Keratinocyte (primary cell): ENCODE results near the gene MACROH2A1. TPM values are rescaled to one million over a fixed set of nuclear protein-coding genes. Genes with fewer than 3 reads are reported as not detected.

Source experiments
- DNase-seq: peaks from one replicate; pipeline ENCODE4 v3.0.0-alpha.2; 2011; ENCODE audit warnings: low read depth, missing footprints, low spot score
- FAIRE-seq: peaks from 2 replicates; lab custom pipeline; 2011; peaks lifted over from hg19 to GRCh38; lab: Jason Lieb, UNC
- H2AFZ ChIP-seq: 2 replicates; pipeline ENCODE4 v1.6.0; 2012; ENCODE audit warnings: low read length, control low read depth, inconsistent platforms; ENCODE audit not compliant: control insufficient read depth
- H3K27ac ChIP-seq: 2 replicates; pipeline ENCODE4 v1.5.1; 2011; ENCODE audit warnings: low read length; ENCODE audit not compliant: control insufficient read depth, insufficient read depth
- H3K27me3 ChIP-seq: 3 replicates; pipeline ENCODE4 v1.6.0; 2011; ENCODE audit warnings: low read length; ENCODE audit not compliant: control insufficient read depth, insufficient read depth; ENCODE audit errors: extremely low read depth
- H3K36me3 ChIP-seq, 2 experiments: 2 replicates in 1 of 2; 3 replicates in 1 of 2; pipeline ENCODE4 v1.5.1; 2011; ENCODE audit warnings: low read length in 2 of 2, mild to moderate bottlenecking in 1 of 2; ENCODE audit not compliant: control insufficient read depth in 2 of 2, insufficient read depth in 2 of 2; ENCODE audit errors: extremely low read depth in 1 of 2
- H3K4me1 ChIP-seq: 3 replicates; pipeline ENCODE4 v1.5.1; 2011; ENCODE audit warnings: low read length; ENCODE audit not compliant: control insufficient read depth, insufficient read depth; ENCODE audit errors: extremely low read depth
- H3K4me2 ChIP-seq: 3 replicates; pipeline ENCODE4 v1.6.0; 2011; ENCODE audit warnings: low read depth, low read length; ENCODE audit not compliant: control insufficient read depth, insufficient read depth; ENCODE audit errors: extremely low read depth
- H3K4me3 ChIP-seq, 3 experiments: fragments of 200-600 bp in 1 of 3; sonication (generic) in 1 of 3; 2 replicates in 2 of 3; 3 replicates in 1 of 3; pipeline ENCODE4 v1.5.1; 2011 to 2016; ENCODE audit warnings: low read length in 3 of 3, mild to moderate bottlenecking in 3 of 3, control low read depth in 2 of 3, inconsistent platforms in 1 of 3, low read depth in 1 of 3, mixed read lengths in 1 of 3, mixed run types in 1 of 3, moderate library complexity in 1 of 3; ENCODE audit not compliant: control insufficient read depth in 2 of 3, insufficient read depth in 2 of 3; ENCODE audit errors: extremely low read depth in 1 of 3
- H3K79me2 ChIP-seq: 2 replicates; pipeline ENCODE4 v1.6.0; 2012; ENCODE audit warnings: low read length; ENCODE audit not compliant: control insufficient read depth, insufficient read depth
- H3K9ac ChIP-seq: 3 replicates; pipeline ENCODE4 v1.6.0; 2011; ENCODE audit warnings: low read length; ENCODE audit not compliant: control insufficient read depth, insufficient read depth; ENCODE audit errors: extremely low read depth
- H3K9me1 ChIP-seq: 3 replicates; pipeline ENCODE4 v1.6.0; 2011; ENCODE audit warnings: low read length; ENCODE audit not compliant: control insufficient read depth, insufficient read depth; ENCODE audit errors: extremely low read depth
- H3K9me3 ChIP-seq: 2 replicates; pipeline ENCODE4 v1.5.1; 2012; ENCODE audit warnings: low read depth, low read length; ENCODE audit not compliant: control insufficient read depth
- H4K20me1 ChIP-seq: 3 replicates; pipeline ENCODE4 v1.6.0; 2011; ENCODE audit warnings: low read length; ENCODE audit not compliant: control insufficient read depth, insufficient read depth; ENCODE audit errors: extremely low read depth
- EZH2 ChIP-seq: IDR thresholded peaks from one replicate; pipeline ENCODE4 v1.6.1; 2012; ENCODE audit warnings: inconsistent platforms, mild to moderate bottlenecking, low read length, moderate library complexity
- dilution Hi-C: fragments of 300-500 bp; cut with MboI; formaldehyde crosslinking; loops from one replicate; pipeline ENCODE4 v1.7.0; 2020; ENCODE audit warnings: low sequenced_read_pairs; ENCODE audit not compliant: extremely low pct_ligation_motif_present
- polyA plus RNA-seq, 5 experiments: library from polyadenylated mRNA; depleted of rRNA in 3 of 5; stranded (reverse) in 3 of 5; stranded (forward) in 1 of 5; unstranded in 1 of 5; fragments of >200 nt; gene quantifications; 1 replicate in 1 of 5; 2 replicates in 3 of 5; 3 replicates in 1 of 5; pipeline versions ENCODE4 v1.2.1 to v1.2.3, GENCODE V29; 2011 to 2012; ENCODE audit warnings: missing spikeins in 2 of 5, low read depth in 1 of 5, low replicate concordance in 1 of 5
- TF ChIP-seq, protein P1 (sequence below), 3 experiments: IDR thresholded peaks in 1 of 3; conservative IDR thresholded peaks in 1 of 3; optimal IDR thresholded peaks in 1 of 3; 2 replicates in 2 of 3; 3 replicates in 1 of 3; pipeline versions ENCODE3 to v1.5.1; 2011; ENCODE audit warnings: low read length in 3 of 3, mild to moderate bottlenecking in 3 of 3, moderate library complexity in 2 of 3, control low read depth in 1 of 3, inconsistent platforms in 1 of 3; ENCODE audit not compliant: insufficient read depth in 2 of 3; ENCODE audit errors: extremely low read depth in 1 of 3

MACROH2A1 gene
- polyA plus RNA-seq, 1 donor (not counting 4 experiments of a cell fraction or from before 2014, with no cell fraction given): 208 TPM

DNA sequence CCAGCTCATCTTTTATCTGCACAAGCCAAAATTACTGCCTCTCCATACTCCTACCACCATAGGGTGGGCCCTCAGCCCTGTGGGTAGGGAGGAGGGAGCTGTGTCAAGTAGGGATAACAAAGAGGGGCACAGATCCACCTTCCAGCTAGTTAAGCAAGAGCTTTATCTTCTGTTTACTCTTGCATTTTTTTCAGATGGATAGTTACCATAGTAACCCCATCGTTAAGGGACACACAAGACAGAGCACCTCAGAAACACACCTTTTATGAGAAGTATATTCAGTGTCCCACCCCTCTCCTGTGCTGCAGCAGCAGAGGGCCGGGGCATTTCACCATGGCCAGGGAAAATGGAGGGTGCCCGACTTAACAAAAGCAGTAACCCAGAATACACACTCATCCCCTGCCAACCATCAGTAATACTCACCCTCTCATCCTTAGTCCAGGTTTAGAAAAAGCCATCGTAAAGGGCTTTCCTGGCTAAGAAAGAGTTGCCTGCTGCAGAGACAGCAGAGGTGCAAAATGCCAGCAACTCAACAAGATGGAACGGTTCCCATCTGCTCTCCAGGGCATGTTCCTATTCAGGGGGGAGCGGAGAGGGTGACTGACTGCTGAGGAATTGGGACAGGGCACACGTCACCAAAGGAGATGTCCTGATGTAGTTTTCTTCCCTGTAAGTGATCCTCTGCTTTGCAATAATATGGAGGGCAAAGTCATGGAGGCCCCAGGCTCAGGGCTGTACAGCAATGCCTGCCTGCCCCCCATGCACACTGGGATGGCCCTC, 25.1 kb downstream of the MACROH2A1 start:
- no peaks in the 10 kb centered on the region for H3K9me3 ChIP-seq
- H4K20me1 ChIP-seq: peaks cover 6% of the 10 kb centered on the region
- FAIRE-seq (peak; percentile 79), DNase-seq (no peak)
- H3K27ac ChIP-seq: no peak overlapping the region
- peaks cover 2% of the 10 kb centered on the region for H3K9me1 ChIP-seq
- H3K36me3 ChIP-seq: peaks cover 42 to 54% of the 10 kb centered on the region in 2 experiments
- no peaks in the 10 kb centered on the region for H3K27me3 ChIP-seq
- H3K4me2 ChIP-seq: no peak overlapping the region
- no peak overlapping the region for H3K4me3 ChIP-seq
- peaks cover 28% of the 10 kb centered on the region for H3K4me1 ChIP-seq
- dilution Hi-C loops: no loop called here
- H3K9ac ChIP-seq: no peak overlapping the region
- TF ChIP-seq, protein P1, sequence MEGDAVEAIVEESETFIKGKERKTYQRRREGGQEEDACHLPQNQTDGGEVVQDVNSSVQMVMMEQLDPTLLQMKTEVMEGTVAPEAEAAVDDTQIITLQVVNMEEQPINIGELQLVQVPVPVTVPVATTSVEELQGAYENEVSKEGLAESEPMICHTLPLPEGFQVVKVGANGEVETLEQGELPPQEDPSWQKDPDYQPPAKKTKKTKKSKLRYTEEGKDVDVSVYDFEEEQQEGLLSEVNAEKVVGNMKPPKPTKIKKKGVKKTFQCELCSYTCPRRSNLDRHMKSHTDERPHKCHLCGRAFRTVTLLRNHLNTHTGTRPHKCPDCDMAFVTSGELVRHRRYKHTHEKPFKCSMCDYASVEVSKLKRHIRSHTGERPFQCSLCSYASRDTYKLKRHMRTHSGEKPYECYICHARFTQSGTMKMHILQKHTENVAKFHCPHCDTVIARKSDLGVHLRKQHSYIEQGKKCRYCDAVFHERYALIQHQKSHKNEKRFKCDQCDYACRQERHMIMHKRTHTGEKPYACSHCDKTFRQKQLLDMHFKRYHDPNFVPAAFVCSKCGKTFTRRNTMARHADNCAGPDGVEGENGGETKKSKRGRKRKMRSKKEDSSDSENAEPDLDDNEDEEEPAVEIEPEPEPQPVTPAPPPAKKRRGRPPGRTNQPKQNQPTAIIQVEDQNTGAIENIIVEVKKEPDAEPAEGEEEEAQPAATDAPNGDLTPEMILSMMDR (optimal IDR thresholded peaks at IDR 0.05 in 1 of 3, IDR thresholded peaks at IDR 0.05 in 1 of 3, conservative IDR thresholded peaks at IDR 0.05 in 1 of 3; ENCODE audit: extremely low read depth in 1 of 3, insufficient read depth in 2 of 3, low read length in 3 of 3): no peak
- no peak for TF ChIP-seq EZH2
- H3K79me2 ChIP-seq: peaks cover 83% of the 10 kb centered on the region
- no peak overlapping the region for H2AFZ ChIP-seq

DNA sequence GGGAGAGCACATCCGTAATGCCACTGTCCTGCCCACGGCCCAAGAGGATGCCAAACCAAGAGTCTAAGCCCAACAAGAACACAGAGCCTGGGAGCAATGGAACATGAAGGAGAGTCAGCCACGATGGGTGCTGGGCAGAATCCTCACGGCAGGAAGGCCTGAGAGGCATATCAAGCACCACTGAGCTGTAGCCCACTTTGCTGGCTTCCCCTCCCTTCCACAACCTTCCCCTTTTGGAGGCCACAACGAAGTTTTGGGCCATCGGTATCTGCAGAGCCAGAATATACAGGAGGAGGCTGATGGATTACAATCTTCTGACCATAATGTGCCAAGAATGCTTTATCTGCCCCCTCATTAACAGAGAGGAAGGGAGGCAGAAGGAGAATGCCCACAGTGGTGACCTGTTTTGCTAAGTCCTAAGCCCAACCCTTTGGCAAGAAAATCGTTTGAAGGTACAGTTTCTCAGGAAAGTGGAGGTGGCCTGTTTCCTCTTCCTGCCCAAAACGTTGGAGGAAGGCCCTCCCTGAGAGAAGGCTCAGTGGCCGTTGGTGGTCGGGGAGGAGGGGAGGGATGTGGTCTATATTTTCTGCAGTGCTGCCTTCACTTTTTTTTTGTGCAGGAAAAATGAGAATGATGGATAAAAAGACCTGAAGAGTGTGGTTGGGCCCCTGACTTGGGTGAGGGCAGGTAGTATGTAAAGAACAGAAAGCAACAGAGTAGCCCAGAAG, 26.2 kb downstream of the MACROH2A1 start:
- Histone ChIP-seq H4K20me1 (peaks cover 6% of the 10 kb centered on the region), H3K36me3 (peaks cover 50 to 60% of the 10 kb centered on the region in 2 experiments), H3K27ac (no peak overlapping the region), H3K4me2 (no peak overlapping the region), H3K9me3 (no peaks in the 10 kb centered on the region), H3K79me2 (peaks cover 88% of the 10 kb centered on the region), H3K9ac (no peak overlapping the region), H2AFZ (no peak overlapping the region), H3K27me3 (no peaks in the 10 kb centered on the region), H3K9me1 (peaks cover 2% of the 10 kb centered on the region), H3K4me1 (peaks cover 17% of the 10 kb centered on the region), H3K4me3 (no peak overlapping the region)
- dilution Hi-C loops: no loop called here
- FAIRE-seq: no peak
- no peak for DNase-seq
- TF ChIP-seq EZH2: no peak
- TF ChIP-seq, protein P1 (optimal IDR thresholded peaks at IDR 0.05 in 1 of 3, IDR thresholded peaks at IDR 0.05 in 1 of 3, conservative IDR thresholded peaks at IDR 0.05 in 1 of 3; ENCODE audit: extremely low read depth in 1 of 3, insufficient read depth in 2 of 3, low read length in 3 of 3): no peak
